ENCODE results near the gene RABGAP1. TPM values are rescaled to one million over a fixed set of nuclear protein-coding genes. Genes with fewer than 3 reads are reported as not detected.

RABGAP1 gene
- total and polyA plus RNA-seq, 10 of the 15 experiments (the other 5 are each of a cell fraction or from before 2014, with no cell fraction given), result 2.6 to 31.6 (median 12.5) TPM

DNA sequence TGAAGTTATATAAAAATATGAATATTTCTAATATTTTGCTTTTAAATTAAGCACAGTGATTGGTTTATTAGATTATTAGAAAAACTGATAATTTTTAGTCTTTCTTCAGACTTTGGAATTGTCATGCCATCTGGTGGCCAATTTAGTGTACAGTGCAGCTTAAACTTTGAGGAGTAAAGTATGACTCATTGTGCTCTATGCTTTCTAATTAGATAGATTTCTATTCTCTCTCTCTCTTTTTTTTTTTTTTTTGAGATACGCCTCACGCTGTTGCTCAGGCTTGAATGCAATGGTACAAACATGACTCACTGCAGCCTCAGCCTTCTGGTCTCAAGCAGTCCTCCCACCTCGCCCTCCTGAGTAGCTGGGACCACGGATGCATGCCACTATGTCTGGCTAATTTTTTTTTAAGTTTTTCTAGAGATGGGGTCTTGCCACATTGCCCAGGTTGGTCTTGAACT lies 50.6 kb downstream of the RABGAP1 start (continued):
- TF ChIP-seq, protein P1, sequence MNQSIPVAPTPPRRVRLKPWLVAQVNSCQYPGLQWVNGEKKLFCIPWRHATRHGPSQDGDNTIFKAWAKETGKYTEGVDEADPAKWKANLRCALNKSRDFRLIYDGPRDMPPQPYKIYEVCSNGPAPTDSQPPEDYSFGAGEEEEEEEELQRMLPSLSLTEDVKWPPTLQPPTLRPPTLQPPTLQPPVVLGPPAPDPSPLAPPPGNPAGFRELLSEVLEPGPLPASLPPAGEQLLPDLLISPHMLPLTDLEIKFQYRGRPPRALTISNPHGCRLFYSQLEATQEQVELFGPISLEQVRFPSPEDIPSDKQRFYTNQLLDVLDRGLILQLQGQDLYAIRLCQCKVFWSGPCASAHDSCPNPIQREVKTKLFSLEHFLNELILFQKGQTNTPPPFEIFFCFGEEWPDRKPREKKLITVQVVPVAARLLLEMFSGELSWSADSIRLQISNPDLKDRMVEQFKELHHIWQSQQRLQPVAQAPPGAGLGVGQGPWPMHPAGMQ (IDR thresholded peaks at IDR 0.05; ENCODE audit: borderline replicate concordance), result no peak

DNA sequence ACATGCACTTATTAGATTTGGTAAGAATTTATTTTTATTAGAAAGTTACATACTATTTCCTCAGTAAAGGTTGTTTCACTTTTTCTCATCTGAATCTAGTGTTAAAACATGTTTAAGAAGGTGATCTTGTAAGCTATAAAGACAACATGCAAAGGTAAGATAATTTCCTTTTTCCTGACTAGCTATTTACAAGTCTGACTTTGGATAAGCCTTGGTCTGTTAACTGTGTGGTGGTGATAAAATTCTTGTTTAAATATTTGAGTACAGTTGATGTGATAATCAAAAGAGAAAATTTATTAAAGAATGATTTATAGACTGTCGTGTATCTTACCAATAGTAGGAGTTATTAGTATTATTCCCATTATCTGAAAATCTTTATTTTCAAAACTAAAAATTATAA lies 55.8 kb downstream of the RABGAP1 start:
- peaks cover 0 to 9% of the 10 kb centered on the region in 2 experiments; a peak in 3 of 4 replicates for H3K36me3 ChIP-seq (ENCODE audit: control insufficient read depth in 2 of 2, insufficient read depth in 2 of 2, low read length in 1 of 2)
- POLR2A ChIA-PET, result interaction anchor here (0.5 kb wide), 1 partner anchor 172 kb away, joined by 3 read pairs; no protein-coding TSS in a partner anchor

More for the DNA sequence above, 55.8 kb downstream of the RABGAP1 start:
- SMC1A ChIA-PET (ENCODE audit: uncharacterized antibody, unreplicated experiment), result interaction anchor here (0.6 to 1.5 kb wide), 5 partner anchors 24 to 353 kb away, joined by 3 read pairs; no protein-coding TSS in a partner anchor
- DNase-seq (ENCODE audit: low read depth, low spot score) (no peak), FAIRE-seq (no peak), ATAC-seq (no peak)
- no peak overlapping the region for H3K4me2 ChIP-seq (ENCODE audit: control insufficient read depth, insufficient read depth)
- H3K9ac ChIP-seq (ENCODE audit: control insufficient read depth, insufficient read depth, low read length), result no peak overlapping the region
- H3K79me2 ChIP-seq (ENCODE audit: control insufficient read depth, insufficient read depth, low read length), result no peaks in the 10 kb centered on the region
- no TSS peak for BruUV-seq (replicated peaks)
- H3K9me3 ChIP-seq (replicated peaks; ENCODE audit: control insufficient read depth, insufficient read depth, low read length), result no peaks in the 10 kb centered on the region
- no peak overlapping the region for H2AFZ ChIP-seq (ENCODE audit: control insufficient read depth, low read depth, low read length)
- 100% methylated on average over 1 of the region's 1 CpG for WGBS (ENCODE audit: insufficient coverage, insufficient replicate concordance, low lambda C conversion rate, missing lambda C conversion rate)
- no peaks in the 10 kb centered on the region for H3K4me1 ChIP-seq (ENCODE audit: control insufficient read depth, insufficient read depth, low read length)
- in situ Hi-C loops (cut with MboI), result no loop called here
- no peak overlapping the region for H3K27ac ChIP-seq (ENCODE audit: control insufficient read depth, insufficient read depth)
- no peaks in the 10 kb centered on the region for H4K20me1 ChIP-seq (ENCODE audit: control insufficient read depth, insufficient read depth)
- H3K4me3 ChIP-seq, result no peak overlapping the region
- RAD21 ChIA-PET (ENCODE audit: unreplicated experiment), result interaction anchor here (1.0 to 2.2 kb wide), 4 partner anchors 93 to 353 kb away, joined by 3 to 8 read pairs (median 4); partner anchors contain the start of gene PDCL
- no peak for TF ChIP-seq MYC (IDR thresholded peaks at IDR 0.05; ENCODE audit: insufficient read depth, insufficient read length, insufficient replicate concordance, low read length, severe bottlenecking)
- TF ChIP-seq KDM1A (IDR thresholded peaks at IDR 0.05; ENCODE audit: borderline replicate concordance), result no peak
- TF ChIP-seq NFIC (IDR thresholded peaks at IDR 0.05; ENCODE audit: low read depth, low read length), result no peak
- TF ChIP-seq POU2F2 (IDR thresholded peaks at IDR 0.05; ENCODE audit: borderline replicate concordance, low read depth, low read length), result no peak
- no peak for TF ChIP-seq STAT1 (conservative IDR thresholded peaks at IDR 0.05)
- TF ChIP-seq ZNF274 (IDR thresholded peaks at IDR 0.05; ENCODE audit: insufficient read depth, insufficient read length), result no peak
- TF ChIP-seq MXI1 (IDR thresholded peaks at IDR 0.05; ENCODE audit: low read depth, low read length), result no peak
- TF ChIP-seq IRF4 (IDR thresholded peaks at IDR 0.05; ENCODE audit: low read depth, low read length), result no peak
- intact Hi-C loops (cut with micrococcal nuclease; ENCODE audit: unreplicated experiment), result loop anchor here (10.0 kb wide), 2 partner anchors 358 to 532 kb away; partner anchors contain the start of gene CRB2
- CTCF ChIA-PET, result interaction anchor here (0.7 to 2.4 kb wide), 4 partner anchors 16 to 353 kb away, joined by 3 to 13 read pairs (median 3); no protein-coding TSS in a partner anchor
- no peaks in the 10 kb centered on the region for H3K27me3 ChIP-seq (replicated peaks in 1 of 2; ENCODE audit: control insufficient read depth in 2 of 2, insufficient read depth in 2 of 2, low read length in 1 of 2)
